Type B pancreatic cell (in vitro differentiated cells): Measurements from ENCODE around the gene DLG1. TPM values are rescaled to one million over a fixed set of nuclear protein-coding genes. Genes with fewer than 3 reads are reported as not detected.

Experiments
- DNase-seq: peaks from one replicate; pipeline ENCODE4 v3.0.0; 2021; ENCODE audit warnings: mixed read lengths; ENCODE audit not compliant: unreplicated experiment; ENCODE audit errors: extremely low spot score
- H3K27ac Mint-ChIP-seq: 2 replicates; pipeline ENCODE4 v1.8.0; 2021; ENCODE audit warnings: mild to moderate bottlenecking, mixed read lengths
- H3K27me3 Mint-ChIP-seq: 2 replicates; pipeline ENCODE4 v1.8.0; 2021; ENCODE audit warnings: mixed read lengths
- H3K36me3 Mint-ChIP-seq: 2 replicates; pipeline ENCODE4 v1.8.0; 2021; ENCODE audit warnings: mixed read lengths
- H3K4me1 Mint-ChIP-seq: one replicate; pipeline ENCODE4 v1.8.0; 2021; ENCODE audit warnings: mixed read lengths; ENCODE audit not compliant: unreplicated experiment
- H3K4me3 Mint-ChIP-seq: 2 replicates; pipeline ENCODE4 v1.8.0; 2021; ENCODE audit warnings: mild to moderate bottlenecking, mixed read lengths
- H3K9me3 Mint-ChIP-seq: 2 replicates; pipeline ENCODE4 v1.8.0; 2021; ENCODE audit warnings: mixed read lengths
- microRNA-seq: library from miRNA; unstranded; fragments of <30 nt; microRNA quantifications from one replicate; pipeline ENCODE4, GENCODE V29; 2020
- total RNA-seq: library from RNA; stranded (reverse); gene quantifications from 2 replicates; pipeline ENCODE4 v1.2.1, GENCODE V29; 2021; ENCODE audit warnings: low replicate concordance
- TF ChIP-seq, protein P1 (sequence below): fragments of 200-600 bp; sonication (generic); conservative IDR thresholded peaks from 2 replicates; pipeline ENCODE4 v1.5.0; 2021; ENCODE audit warnings: antibody characterized with exemption, mild to moderate bottlenecking

DLG1 gene
- total RNA-seq, 1 donor from 2014 or later, result 95.9 TPM

DNA sequence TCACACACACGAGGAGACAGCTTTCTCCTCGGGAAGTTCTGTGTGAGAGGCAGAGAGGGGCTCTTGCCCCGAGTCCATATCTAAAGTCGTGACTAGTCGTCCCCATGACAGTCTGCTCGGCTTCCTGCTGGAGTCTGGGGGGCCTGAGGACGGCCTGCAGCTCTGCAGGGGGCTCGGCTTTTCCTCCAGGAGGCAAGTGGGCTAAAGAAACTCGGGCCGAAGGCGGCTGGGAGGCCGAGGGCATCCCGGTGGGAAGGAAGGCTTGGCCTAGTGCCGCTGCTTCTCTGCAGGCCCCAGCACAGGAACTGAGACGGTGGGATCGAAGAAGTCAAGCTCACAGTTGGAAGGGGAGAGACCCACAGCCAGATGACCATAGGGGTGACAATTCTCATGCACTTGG is 304.4 kb downstream of the DLG1 start:
- H3K27ac Mint-ChIP-seq, result no peak overlapping the region
- no peaks in the 10 kb centered on the region for H3K9me3 Mint-ChIP-seq
- no peaks in the 10 kb centered on the region for H3K36me3 Mint-ChIP-seq
- no peak for DNase-seq
- H3K4me1 Mint-ChIP-seq, result no peaks in the 10 kb centered on the region
- no peak overlapping the region for H3K4me3 Mint-ChIP-seq
- no peaks in the 10 kb centered on the region for H3K27me3 Mint-ChIP-seq
- TF ChIP-seq, protein P1, sequence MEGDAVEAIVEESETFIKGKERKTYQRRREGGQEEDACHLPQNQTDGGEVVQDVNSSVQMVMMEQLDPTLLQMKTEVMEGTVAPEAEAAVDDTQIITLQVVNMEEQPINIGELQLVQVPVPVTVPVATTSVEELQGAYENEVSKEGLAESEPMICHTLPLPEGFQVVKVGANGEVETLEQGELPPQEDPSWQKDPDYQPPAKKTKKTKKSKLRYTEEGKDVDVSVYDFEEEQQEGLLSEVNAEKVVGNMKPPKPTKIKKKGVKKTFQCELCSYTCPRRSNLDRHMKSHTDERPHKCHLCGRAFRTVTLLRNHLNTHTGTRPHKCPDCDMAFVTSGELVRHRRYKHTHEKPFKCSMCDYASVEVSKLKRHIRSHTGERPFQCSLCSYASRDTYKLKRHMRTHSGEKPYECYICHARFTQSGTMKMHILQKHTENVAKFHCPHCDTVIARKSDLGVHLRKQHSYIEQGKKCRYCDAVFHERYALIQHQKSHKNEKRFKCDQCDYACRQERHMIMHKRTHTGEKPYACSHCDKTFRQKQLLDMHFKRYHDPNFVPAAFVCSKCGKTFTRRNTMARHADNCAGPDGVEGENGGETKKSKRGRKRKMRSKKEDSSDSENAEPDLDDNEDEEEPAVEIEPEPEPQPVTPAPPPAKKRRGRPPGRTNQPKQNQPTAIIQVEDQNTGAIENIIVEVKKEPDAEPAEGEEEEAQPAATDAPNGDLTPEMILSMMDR, result no peak

Small RNAs within 50 kb of the gene (microRNA-seq; reads per million reads assigned to microRNA genes)
- gene MIR4797, result not detected
